COLO829 (cell line): ENCODE data around the gene RPP14.
"Not testable (repeated sequence)": the region's sequence is repeated elsewhere in the genome, so short reads cannot be mapped to it uniquely, and the experiment has no call there.

Experiments used
- DNase-seq: peaks from one replicate; pipeline ENCODE4 v3.0.0; 2012; ENCODE audit warnings: low spot score

Gene RPP14

GRCh38 chr3:58331593-58332152, 25.6 kb downstream of the RPP14 start:
- DNase-seq, result no peak

- DNase-seq, result peak; percentile 37
Measured at GRCh38 chr3:58332575-58333188, 26.6 kb downstream of the RPP14 start, which contains the start of gene PXK. Gene PXK (plus strand): TSS chr3:58332892. CDS start chr3:58332989, 97 bp downstream.

GRCh38 chr3:58333206-58334012, 27.4 kb downstream of the RPP14 start:
- DNase-seq, result peak; percentile 32

GRCh38 chr3:58334013-58334321, 27.9 kb downstream of the RPP14 start:
- peak; percentile 85 for DNase-seq

- DNase-seq, result no peak
Measured at GRCh38 chr3:58334506-58334884, 28.4 kb downstream of the RPP14 start.

- DNase-seq, result no peak
Measured at GRCh38 chr3:58335652-58335947, 29.6 kb downstream of the RPP14 start.

- DNase-seq, result no peak
Measured at GRCh38 chr3:58336135-58336882, 30.3 kb downstream of the RPP14 start.

GRCh38 chr3:58337190-58337589, 31.1 kb downstream of the RPP14 start:
- DNase-seq, result no peak

- not testable (repeated sequence) for DNase-seq
Measured at GRCh38 chr3:58339146-58339545, 33.1 kb downstream of the RPP14 start.

GRCh38 chr3:58340594-58341244, 34.7 kb downstream of the RPP14 start:
- DNase-seq, result no peak

- DNase-seq, result no peak
Measured at GRCh38 chr3:58341376-58341775, 35.3 kb downstream of the RPP14 start.

GRCh38 chr3:58342676-58343075, 36.6 kb downstream of the RPP14 start:
- no peak for DNase-seq

- no peak for DNase-seq
Measured at GRCh38 chr3:58345457-58345856, 39.4 kb downstream of the RPP14 start.

- no peak for DNase-seq
Measured at GRCh38 chr3:58346368-58346767, 40.3 kb downstream of the RPP14 start.

GRCh38 chr3:58347984-58348383, 41.9 kb downstream of the RPP14 start:
- DNase-seq, result no peak

GRCh38 chr3:58349792-58350626, 44.0 kb downstream of the RPP14 start:
- no peak for DNase-seq

GRCh38 chr3:58350627-58351013, 44.6 kb downstream of the RPP14 start:
- DNase-seq, result no peak

GRCh38 chr3:58351920-58352319, 45.9 kb downstream of the RPP14 start:
- DNase-seq, result no peak

- DNase-seq, result no peak
Measured at GRCh38 chr3:58352626-58353025, 46.6 kb downstream of the RPP14 start.

GRCh38 chr3:58353722-58354553, 47.9 kb downstream of the RPP14 start:
- no peak for DNase-seq

GRCh38 chr3:58355179-58355578, 49.1 kb downstream of the RPP14 start:
- no peak for DNase-seq
